DLD1 (cell line): ENCODE data around the gene HCN1.
"Not testable (repeated sequence)": the region's sequence is repeated elsewhere in the genome, so short reads cannot be mapped to it uniquely, and the experiment has no call there.

Source experiments
- in situ Hi-C: cut with HindIII; loops from 2 replicates; pipeline ENCODE4 v1.10.0; 2017; ENCODE audit warnings: low sequenced_read_pairs

The HCN1 gene

GRCh38 chr5:45312627-45313026, 383.6 kb downstream of the HCN1 start:
- in situ Hi-C loops: not testable (repeated sequence)

- in situ Hi-C loops: no loop called here
These were observed 400.9 kb downstream of the HCN1 start for GRCh38 chr5:45295231-45295630.

DNA sequence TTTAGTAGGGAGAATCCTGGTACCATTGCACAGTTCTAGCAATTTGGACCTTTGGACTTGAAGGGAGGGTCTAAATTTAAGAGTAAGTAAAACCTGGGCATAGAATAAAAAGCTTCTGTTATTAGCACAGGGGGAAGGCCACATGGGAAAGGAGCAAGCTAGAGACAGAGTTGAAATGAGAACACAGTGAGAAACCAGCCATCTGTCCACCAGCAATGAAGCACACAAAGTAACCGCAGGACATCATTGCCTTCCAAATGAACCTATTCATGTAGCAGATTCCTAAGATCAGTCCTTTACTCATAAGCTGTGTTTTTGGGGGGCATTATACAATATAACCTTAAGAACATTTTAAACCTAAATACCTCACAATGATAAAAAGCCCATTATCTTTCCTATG, 407.4 kb downstream of the HCN1 start:
- in situ Hi-C loops: no loop called here

DNA sequence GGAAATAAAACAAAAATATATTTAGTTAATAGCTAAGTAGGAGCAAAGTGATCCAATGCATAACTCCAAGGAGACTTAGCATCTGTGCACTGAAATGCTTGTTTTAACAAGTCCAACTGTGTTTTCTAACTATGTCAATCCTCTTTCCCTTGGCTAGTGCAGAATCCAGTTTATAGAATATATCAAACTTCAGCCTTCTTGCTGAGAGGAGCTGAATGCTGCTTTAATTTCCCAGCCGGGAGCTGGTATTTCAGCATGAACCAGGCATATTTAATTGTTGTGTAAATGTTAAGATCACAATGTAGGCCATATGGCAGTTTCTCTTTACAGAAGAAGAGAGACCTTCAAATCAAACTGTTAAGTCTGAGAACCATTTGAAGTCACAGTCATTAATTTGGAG, 411.7 kb downstream of the HCN1 start:
- in situ Hi-C loops: no loop called here

DNA sequence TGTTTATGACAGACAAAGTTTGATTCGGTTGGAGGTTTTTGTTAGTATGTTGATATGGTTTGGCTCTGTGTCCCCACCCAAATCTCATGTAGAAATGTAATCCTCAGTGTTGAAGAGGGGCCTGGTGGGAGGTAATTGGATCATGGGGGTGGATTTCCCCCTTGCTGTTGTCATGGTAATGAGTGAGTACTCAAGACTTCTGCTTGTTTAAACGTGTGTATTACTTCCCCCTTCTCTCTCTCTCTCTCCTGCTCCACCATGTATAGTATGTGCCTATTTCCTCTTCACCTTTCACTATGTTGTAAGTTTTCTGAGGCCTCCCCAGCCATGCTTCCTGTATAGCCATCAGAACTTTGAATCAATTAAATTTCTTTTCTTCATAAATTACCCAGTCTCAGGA, 415.1 kb downstream of the HCN1 start:
- in situ Hi-C loops: no loop called here

DNA sequence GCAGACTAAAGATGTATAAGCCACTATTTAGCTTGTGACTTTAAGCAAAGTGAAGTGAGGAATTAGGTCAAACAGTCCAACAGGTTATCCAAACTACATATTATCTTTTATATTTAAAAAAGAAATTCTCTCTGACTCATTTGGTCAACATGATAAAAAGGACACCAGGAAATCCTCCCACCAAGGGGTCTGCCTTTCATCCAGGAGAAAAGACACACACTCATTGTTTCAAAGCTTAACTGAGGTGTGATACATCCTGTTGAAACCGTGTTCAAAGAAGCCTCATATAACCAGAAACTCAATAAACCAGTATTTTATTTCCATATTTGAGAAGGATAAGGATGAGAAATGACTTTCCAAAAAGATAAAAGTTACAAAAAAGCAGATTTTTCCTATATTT, 417.1 kb downstream of the HCN1 start:
- in situ Hi-C loops: no loop called here

- in situ Hi-C loops: no loop called here
These were observed 418.3 kb downstream of the HCN1 start for GRCh38 chr5:45277860-45278259.

DNA sequence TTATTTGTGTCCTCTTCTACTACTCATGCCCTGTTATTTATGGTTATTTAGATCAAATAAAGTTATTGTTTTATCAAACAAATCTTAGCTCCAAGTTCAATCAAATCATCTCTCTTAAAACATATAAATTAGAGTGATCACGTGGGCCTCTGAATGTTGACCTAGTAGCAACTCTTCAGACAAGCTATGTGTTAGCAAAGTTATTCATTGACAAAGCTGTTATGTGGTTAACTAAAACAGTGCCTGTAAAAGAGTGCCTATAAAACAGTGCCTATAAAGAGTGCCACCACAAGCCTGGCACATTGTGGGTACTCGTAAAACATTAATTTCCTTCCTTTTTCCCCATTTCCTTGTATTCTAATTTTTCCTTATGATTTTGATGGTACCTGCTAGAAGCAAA, 421.9 kb downstream of the HCN1 start:
- in situ Hi-C loops: no loop called here

DNA sequence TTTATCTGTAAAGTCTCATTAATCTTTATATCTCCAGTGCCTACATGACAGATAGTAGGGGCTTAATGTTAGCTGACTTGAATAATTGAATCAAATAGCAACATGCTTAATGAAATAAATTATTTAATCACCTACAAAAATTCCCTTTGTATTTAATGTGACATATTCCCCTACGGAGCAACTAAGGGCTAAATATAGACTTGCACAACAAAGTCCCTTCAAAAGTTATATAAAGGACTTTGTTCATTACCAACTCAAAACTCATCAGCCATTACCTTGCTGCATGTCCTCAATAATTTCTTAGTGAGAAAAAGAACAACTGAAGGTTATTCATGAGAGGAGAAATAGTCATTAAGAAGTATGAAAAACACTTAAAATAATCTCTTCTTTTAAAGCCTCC, 424.6 kb downstream of the HCN1 start:
- in situ Hi-C loops: no loop called here

- in situ Hi-C loops: no loop called here
These were observed 431.7 kb downstream of the HCN1 start for GRCh38 chr5:45264447-45264846.

GRCh38 chr5:45262061-45262590, 434.1 kb downstream of the HCN1 start:
- in situ Hi-C loops: no loop called here

GRCh38 chr5:45261125-45261524, 435.1 kb downstream of the HCN1 start:
- in situ Hi-C loops: no loop called here

DNA sequence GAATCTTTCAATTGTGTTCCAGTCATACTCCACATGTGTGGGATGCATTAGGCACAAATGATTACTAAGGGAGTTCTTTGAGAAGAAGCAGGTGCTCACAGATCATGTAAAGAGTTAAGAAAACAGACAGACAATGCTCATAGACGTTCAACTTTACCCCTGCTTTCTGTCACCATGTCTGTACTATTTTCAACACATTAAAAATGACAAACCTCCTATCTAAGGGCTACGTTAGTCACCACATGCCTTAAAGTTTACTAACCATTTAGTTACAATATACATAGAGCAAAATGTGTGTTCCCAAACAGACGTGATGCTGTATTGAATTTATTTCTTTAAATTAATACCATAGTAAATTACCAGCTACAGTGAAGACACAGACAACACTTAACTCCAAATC, 435.9 kb downstream of the HCN1 start:
- in situ Hi-C loops: no loop called here

GRCh38 chr5:45252978-45253377, 443.2 kb downstream of the HCN1 start:
- in situ Hi-C loops: no loop called here

DNA sequence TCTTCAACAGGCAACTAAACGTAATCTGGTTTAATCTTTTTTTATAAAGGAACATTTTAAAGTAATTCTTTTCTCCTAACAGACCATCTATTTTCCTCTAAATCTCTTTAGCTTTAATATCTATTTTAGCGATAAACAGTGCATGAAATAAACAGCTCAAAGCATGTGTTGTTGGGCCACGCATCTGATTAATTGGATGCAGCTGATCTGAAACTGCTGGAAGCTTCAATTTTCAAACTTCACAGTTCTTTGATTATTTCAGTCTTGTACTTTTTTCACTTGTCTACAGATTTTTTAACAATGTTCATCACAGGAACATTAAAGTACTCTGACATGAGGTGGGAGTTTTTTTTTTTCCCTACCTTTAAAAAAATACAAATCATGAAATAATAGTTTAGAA, 443.6 kb downstream of the HCN1 start:
- in situ Hi-C loops: no loop called here

GRCh38 chr5:45225571-45226031, 470.6 kb downstream of the HCN1 start:
- in situ Hi-C loops: no loop called here

- in situ Hi-C loops: no loop called here
These were observed 490.7 kb downstream of the HCN1 start for GRCh38 chr5:45205403-45205961.
